Memory B cell (primary cell): ENCODE data around the gene PAXIP1.

ENCODE experiments used
- ATAC-seq: fragments of 150-1000 bp; cut with Tn5 transposase; 2 replicates; pipeline ENCODE4 v1.10.0; 2021; ENCODE audit warnings: low read depth, mild to moderate bottlenecking, moderate library complexity
- DNase-seq, 2 donors: peaks; one replicate each; pipeline ENCODE4 v3.0.0; 2022; ENCODE audit warnings: low spot score in 2 of 2
- H3K27ac Mint-ChIP-seq: one replicate; pipeline ENCODE4 v1.8.0; 2022; ENCODE audit warnings: mild to moderate bottlenecking, moderate library complexity, mixed read lengths
- H3K27me3 Mint-ChIP-seq: one replicate; pipeline ENCODE4 v1.8.0; 2022; ENCODE audit warnings: mixed read lengths
- H3K36me3 Mint-ChIP-seq: one replicate; pipeline ENCODE4 v1.8.0; 2022; ENCODE audit warnings: mild to moderate bottlenecking, mixed read lengths
- H3K4me1 Mint-ChIP-seq: one replicate; pipeline ENCODE4 v1.8.0; 2022; ENCODE audit warnings: mixed read lengths
- H3K4me3 Mint-ChIP-seq: one replicate; pipeline ENCODE4 v1.8.0; 2022; ENCODE audit warnings: mild to moderate bottlenecking, moderate library complexity, mixed read lengths
- H3K9me3 Mint-ChIP-seq: one replicate; pipeline ENCODE4 v1.8.0; 2022; ENCODE audit warnings: mixed read lengths

The PAXIP1 gene

DNA sequence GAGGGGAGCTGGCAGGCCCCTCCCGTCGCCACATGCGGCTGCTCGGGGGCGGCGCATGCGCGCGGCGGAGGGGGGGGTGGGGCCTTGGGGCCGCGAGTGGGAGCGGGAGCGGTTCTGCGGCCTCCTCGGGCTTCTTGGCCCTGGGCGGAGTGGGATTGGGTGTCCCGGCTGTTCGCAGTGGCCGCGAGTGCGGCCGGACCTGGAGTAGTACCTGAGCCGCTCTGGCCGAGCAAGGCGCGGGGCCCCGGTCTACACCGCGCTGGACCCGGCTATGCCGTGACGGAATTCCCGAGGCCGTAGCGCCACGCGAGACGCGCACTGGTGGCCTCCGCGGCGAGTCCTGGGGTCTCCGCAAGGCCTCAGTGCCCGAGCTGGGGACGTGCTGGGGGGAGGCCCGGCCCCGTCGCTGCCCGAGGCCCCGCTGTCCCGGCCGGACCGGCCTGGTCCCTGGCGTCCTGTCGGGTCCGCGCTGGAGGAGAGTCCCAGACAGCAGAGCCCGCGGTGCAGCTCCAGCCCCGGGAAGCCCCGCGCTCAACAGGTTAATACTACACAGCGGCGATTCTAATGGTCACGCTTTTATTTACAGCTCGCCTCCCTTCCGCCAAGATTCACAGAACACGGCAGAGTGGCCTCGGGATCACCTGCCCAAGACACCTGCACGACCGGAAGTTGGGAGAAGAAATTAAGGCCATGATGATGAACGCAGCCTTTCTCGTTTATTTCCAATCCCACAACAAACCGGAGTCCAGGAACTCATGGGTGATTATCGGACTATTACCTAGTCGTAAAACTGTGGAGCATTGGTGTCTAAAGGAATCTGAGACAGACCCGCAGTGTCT is 671 bp upstream of the PAXIP1 start:
- DNase-seq (peak in 1 of 2 donors; percentile 1), ATAC-seq (peak; percentile 78)
- Mint-ChIP-seq H3K27ac (peak overlapping the region; percentile 78), H3K36me3 (peaks cover 4% of the 10 kb centered on the region), H3K27me3 (no peaks in the 10 kb centered on the region), H3K9me3 (no peaks in the 10 kb centered on the region), H3K4me3 (peak overlapping the region; percentile 92), H3K4me1 (peaks cover 13% of the 10 kb centered on the region)

DNA sequence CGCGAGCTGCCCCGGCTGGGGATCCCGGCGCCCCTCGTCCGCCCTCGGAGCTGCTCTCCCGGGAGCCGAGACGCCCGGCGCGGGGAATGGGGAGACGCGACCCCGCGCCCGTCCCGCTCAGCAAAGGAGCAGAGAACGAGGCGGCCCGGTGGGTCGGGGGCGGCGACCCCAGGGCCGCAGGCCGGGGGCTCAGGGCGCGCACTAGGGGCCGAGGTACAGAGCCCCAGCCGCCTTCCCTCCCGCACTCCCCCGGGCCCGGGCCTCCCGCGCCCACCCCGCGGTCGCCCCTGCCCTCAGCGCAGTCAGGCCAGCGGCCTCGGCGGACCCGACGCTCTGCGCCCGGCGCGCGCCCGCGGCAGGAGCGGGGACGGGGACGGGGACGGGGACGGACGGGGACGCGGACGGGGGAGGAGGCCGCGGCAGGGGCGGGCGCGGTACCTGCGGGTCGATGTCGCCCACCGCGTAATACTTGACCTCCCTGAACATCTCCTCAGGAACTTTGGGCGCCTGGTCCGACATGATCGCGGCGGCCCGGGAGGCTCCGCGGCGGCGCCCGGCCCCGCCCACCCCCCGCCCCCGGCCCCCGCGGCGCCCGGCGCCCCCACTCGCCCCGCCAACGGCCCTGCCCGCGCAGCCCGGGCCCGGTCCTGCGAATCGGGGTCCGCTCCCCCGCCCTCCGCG is 373 bp downstream of the PAXIP1 start:
- ATAC-seq (peak; percentile 33), DNase-seq (peak in 1 of 2 donors; percentile 14)
- H3K27ac Mint-ChIP-seq, result no peak overlapping the region
- H3K4me3 Mint-ChIP-seq, result no peak overlapping the region
- no peaks in the 10 kb centered on the region for H3K27me3 Mint-ChIP-seq
- no peaks in the 10 kb centered on the region for H3K36me3 Mint-ChIP-seq
- peaks cover 10% of the 10 kb centered on the region for H3K4me1 Mint-ChIP-seq
- H3K9me3 Mint-ChIP-seq, result no peaks in the 10 kb centered on the region

DNA sequence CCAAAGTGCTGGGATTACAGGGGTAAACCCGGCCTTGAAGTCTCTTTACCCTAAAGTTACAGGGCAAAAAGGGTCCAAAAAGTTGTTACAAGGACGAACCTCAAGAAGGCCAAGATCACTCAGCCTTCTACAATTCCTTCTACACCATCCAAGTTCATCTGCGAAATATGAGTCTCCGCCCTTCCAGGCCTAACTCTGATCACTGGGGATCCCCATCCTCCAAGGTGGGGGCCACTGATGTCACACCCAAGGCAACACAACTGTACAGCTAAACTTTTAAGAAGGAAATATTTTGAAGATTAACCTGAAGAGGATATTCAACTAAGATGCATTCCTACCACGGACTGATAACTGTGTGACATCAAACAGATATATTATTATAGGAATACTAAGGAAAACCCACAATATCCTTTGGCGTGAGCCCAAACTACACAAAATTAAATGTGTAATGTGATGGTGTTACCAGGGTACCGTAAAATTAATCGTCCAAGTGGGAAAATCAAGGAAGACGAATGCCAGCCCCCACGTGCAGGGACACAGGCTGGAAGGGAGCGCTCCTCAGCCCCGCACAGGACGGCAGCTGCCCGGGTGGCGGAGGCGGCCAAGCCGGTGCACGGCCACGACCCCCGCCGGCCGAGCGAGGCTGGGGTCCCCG is 1.0 kb downstream of the PAXIP1 start:
- DNase-seq (peak in 1 of 2 donors; percentile 6), ATAC-seq (peak; percentile 17)
- Mint-ChIP-seq H3K27me3 (no peaks in the 10 kb centered on the region), H3K9me3 (no peaks in the 10 kb centered on the region), H3K36me3 (peaks cover 3% of the 10 kb centered on the region), H3K27ac (peak overlapping the region; percentile 91), H3K4me3 (no peak overlapping the region), H3K4me1 (peaks cover 10% of the 10 kb centered on the region)

- no peaks in the 10 kb centered on the region for H3K27me3 Mint-ChIP-seq
- H3K27ac Mint-ChIP-seq, result no peak overlapping the region
- peaks cover 10% of the 10 kb centered on the region for H3K4me1 Mint-ChIP-seq
- no peaks in the 10 kb centered on the region for H3K9me3 Mint-ChIP-seq
- H3K36me3 Mint-ChIP-seq, result peaks cover 6% of the 10 kb centered on the region
- no peak overlapping the region for H3K4me3 Mint-ChIP-seq
- no peak for DNase-seq
- ATAC-seq, result no peak
Observed at GRCh38 chr7:155000795-155001194, 2.1 kb downstream of the PAXIP1 start.

DNA sequence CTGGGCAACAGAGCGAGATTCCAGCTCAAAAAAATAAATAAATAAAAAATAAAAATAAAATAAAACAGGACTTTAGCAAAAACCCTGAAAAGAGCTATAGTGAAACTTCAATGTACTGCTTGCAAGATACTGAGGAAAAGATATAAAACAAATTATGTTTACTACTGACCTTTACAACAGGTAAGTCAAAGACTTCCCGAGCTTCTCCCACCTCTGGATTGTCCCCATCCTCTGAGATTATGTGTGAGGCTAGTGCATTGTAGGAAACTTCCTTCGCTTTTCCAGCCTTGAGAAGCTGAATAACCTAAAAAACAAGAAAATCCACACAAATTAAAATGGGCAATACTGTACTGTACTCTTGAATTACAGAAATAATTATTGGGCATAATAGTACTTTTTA is 4.4 kb downstream of the PAXIP1 start:
- ATAC-seq, result no peak
- peaks cover 10% of the 10 kb centered on the region for H3K36me3 Mint-ChIP-seq
- no peak overlapping the region for H3K27ac Mint-ChIP-seq
- no peak overlapping the region for H3K4me3 Mint-ChIP-seq
- H3K27me3 Mint-ChIP-seq, result no peaks in the 10 kb centered on the region
- peaks cover 7% of the 10 kb centered on the region for H3K4me1 Mint-ChIP-seq
- no peaks in the 10 kb centered on the region for H3K9me3 Mint-ChIP-seq
- no peak for DNase-seq

- DNase-seq (no peak), ATAC-seq (no peak)
- peaks cover 7% of the 10 kb centered on the region for H3K4me1 Mint-ChIP-seq
- no peaks in the 10 kb centered on the region for H3K27me3 Mint-ChIP-seq
- no peak overlapping the region for H3K4me3 Mint-ChIP-seq
- no peak overlapping the region for H3K27ac Mint-ChIP-seq
- H3K9me3 Mint-ChIP-seq, result no peaks in the 10 kb centered on the region
- peaks cover 12% of the 10 kb centered on the region for H3K36me3 Mint-ChIP-seq
Observed at GRCh38 chr7:154997840-154998370, 5.0 kb downstream of the PAXIP1 start.

GRCh38 chr7:154996756-154997155 is 6.2 kb downstream of the PAXIP1 start:
- ATAC-seq, result no peak
- H3K4me1 Mint-ChIP-seq, result peaks cover 5% of the 10 kb centered on the region

DNA sequence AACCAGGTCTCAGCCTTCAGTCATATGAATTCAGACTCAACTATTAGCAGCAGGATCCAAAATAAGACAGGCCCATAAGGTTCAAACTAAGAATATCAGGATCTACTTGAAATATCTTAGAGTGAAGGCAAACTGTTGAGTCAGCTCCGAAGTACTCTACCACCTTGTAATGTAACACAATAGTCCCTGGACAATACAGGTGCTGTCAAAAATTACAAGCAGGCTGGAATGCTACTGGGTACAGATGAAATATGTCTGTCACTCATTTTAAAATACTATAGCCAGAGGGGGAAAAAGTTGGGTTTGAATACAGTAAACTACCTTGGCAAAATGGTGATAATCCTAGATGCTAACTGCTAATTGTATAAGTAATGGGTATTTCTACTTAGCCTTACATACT is 6.8 kb downstream of the PAXIP1 start:
- no peaks in the 10 kb centered on the region for H3K9me3 Mint-ChIP-seq
- peaks cover 18% of the 10 kb centered on the region for H3K36me3 Mint-ChIP-seq
- no peak for ATAC-seq
- H3K4me1 Mint-ChIP-seq, result peaks cover 2% of the 10 kb centered on the region
- H3K4me3 Mint-ChIP-seq, result no peak overlapping the region
- no peak for DNase-seq
- H3K27ac Mint-ChIP-seq, result no peak overlapping the region
- H3K27me3 Mint-ChIP-seq, result no peaks in the 10 kb centered on the region

More at GRCh38 chr7:154996756-154997155, 6.2 kb downstream of the PAXIP1 start:
- no peak overlapping the region for H3K27ac Mint-ChIP-seq
- peaks cover 17% of the 10 kb centered on the region for H3K36me3 Mint-ChIP-seq
- H3K9me3 Mint-ChIP-seq, result no peaks in the 10 kb centered on the region
- H3K4me3 Mint-ChIP-seq, result no peak overlapping the region
- no peaks in the 10 kb centered on the region for H3K27me3 Mint-ChIP-seq
- DNase-seq, result no peak

DNA sequence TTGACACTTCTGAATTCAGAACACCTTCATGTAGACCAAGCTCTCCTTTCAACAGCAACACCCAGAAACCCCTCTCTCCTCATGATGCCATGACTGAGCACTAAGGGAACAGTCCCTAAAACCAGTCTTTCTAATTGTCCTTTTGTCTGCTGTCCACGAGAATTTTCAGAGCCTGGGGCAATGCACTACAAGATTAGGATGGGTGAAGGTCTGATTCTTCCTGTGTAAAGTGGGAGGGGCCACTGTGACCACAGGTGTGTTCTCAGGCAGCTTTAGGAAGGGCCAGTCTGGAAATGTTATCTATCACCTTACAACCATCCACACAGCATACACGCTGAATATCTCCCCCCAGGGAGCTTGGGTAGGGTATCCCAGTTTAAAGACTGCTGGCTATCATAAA is 7.9 kb downstream of the PAXIP1 start:
- Mint-ChIP-seq H3K27ac (no peak overlapping the region), H3K36me3 (peaks cover 21% of the 10 kb centered on the region), H3K27me3 (no peaks in the 10 kb centered on the region)

DNA sequence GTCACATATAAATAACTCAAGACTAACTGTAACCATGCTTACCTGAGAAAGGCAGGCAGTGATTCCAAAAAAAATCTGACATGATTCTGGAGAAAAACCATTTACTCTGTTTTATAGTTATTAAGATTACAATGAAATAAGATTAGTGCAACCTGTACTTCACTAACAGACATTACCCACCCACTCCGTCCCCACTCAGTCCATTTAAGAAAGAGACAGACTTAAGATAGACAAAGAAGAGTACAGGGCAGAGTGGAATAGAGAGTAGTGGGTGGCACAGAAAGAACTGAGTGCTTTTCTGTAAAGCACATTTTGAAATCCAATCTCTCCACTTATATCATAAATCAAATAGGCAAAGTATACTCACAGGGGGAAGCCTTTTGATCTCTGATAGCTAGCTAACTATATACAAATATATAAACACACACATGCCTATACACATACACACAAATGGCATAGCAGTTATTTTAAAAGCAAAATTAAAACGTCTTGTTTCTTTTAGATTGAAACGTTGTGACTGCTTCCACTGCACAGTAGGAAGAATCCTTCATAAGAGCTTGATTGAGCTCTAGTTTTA is 11.9 kb downstream of the PAXIP1 start:
- ATAC-seq (no peak), DNase-seq (no peak)
- Mint-ChIP-seq H3K27me3 (no peaks in the 10 kb centered on the region), H3K36me3 (peaks cover 26% of the 10 kb centered on the region), H3K4me1 (peaks cover 10% of the 10 kb centered on the region), H3K27ac (no peak overlapping the region), H3K9me3 (no peaks in the 10 kb centered on the region), H3K4me3 (no peak overlapping the region)

More for the DNA sequence above, 7.9 kb downstream of the PAXIP1 start:
- no peak for DNase-seq
- ATAC-seq, result no peak
- H3K4me1 Mint-ChIP-seq, result peaks cover 2% of the 10 kb centered on the region
- H3K9me3 Mint-ChIP-seq, result no peaks in the 10 kb centered on the region
- no peak overlapping the region for H3K4me3 Mint-ChIP-seq

DNA sequence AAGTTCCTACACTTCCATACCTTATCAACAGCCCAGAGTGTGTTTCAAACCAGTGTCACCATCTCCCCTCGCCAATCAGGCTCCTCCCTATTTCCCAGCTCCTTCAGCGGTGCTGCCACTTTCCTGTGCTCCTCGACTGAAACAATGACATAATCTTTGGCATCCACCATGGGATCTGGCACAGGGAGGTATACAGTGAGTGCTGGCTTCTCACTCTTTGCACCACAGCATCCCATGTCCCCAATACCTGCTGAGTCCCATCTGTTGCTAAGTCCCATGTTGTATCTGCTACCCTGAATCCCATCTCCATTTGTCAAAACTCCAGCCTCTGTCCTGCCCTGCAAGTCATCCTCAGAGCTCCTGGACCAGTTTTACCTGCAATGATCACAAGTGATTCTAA is 15.4 kb downstream of the PAXIP1 start:
- Mint-ChIP-seq H3K36me3 (peaks cover 18% of the 10 kb centered on the region), H3K4me3 (no peak overlapping the region), H3K27me3 (no peaks in the 10 kb centered on the region), H3K9me3 (no peaks in the 10 kb centered on the region), H3K4me1 (peaks cover 13% of the 10 kb centered on the region), H3K27ac (peak overlapping the region; percentile 42)
- DNase-seq (no peak), ATAC-seq (no peak)

- Mint-ChIP-seq H3K27me3 (no peaks in the 10 kb centered on the region), H3K4me1 (peaks cover 13% of the 10 kb centered on the region), H3K36me3 (peaks cover 15% of the 10 kb centered on the region), H3K9me3 (no peaks in the 10 kb centered on the region), H3K4me3 (no peak overlapping the region), H3K27ac (no peak overlapping the region)
- DNase-seq (no peak), ATAC-seq (no peak)
Observed at GRCh38 chr7:154986200-154986945, 16.6 kb downstream of the PAXIP1 start.

DNA sequence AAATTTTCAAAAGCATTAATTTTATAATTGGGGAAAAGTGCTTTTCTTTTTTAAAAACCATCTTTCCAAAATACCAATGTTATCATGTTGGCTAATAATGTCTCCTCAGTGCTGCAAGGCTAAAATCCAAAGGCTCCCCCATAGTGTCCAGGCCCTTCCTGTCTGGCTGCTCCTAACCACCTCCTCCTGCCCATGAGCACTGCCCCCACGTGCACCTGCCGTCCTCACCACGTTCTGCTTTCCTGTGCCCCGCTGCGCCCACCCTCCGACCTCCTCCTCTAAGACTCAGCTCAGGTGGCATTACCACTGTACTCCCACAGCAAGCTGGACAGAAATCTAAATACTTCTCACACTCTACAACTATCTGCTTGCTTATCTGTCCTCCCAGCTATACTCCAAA is 17.7 kb downstream of the PAXIP1 start:
- Mint-ChIP-seq H3K36me3 (peaks cover 18% of the 10 kb centered on the region), H3K27me3 (no peaks in the 10 kb centered on the region), H3K27ac (no peak overlapping the region), H3K4me1 (peaks cover 13% of the 10 kb centered on the region), H3K9me3 (no peaks in the 10 kb centered on the region), H3K4me3 (no peak overlapping the region)
- DNase-seq (no peak), ATAC-seq (no peak)
